OCI-LY7 (cell line): ENCODE measurements around the gene AKAP13. TPM values are rescaled to one million over a fixed set of nuclear protein-coding genes. Genes with fewer than 3 reads are reported as not detected.

Experiments
- BruUV-seq: library from RNA; stranded (reverse); fragments of 400-500 nt; replicated peaks from 2 replicates; lab custom pipeline; 2021; lab: Mats Ljungman, UMichigan
- CTCF ChIA-PET: fragments of 300-600 bp; sonication (Branson Sonifier 250); formaldehyde crosslinking; loops from one replicate; lab custom pipeline; 2022; ENCODE audit warnings: antibody characterized with exemption; ENCODE audit not compliant: unreplicated experiment; lab: Charles Lee
- POLR2A ChIA-PET: fragments of 300-600 bp; sonication (Branson Sonifier 250); formaldehyde crosslinking; loops from one replicate; lab custom pipeline; 2022; ENCODE audit warnings: antibody characterized with exemption; lab: Charles Lee
- DNase-seq: peaks from one replicate; pipeline ENCODE4 v3.0.0-alpha.2; 2015; ENCODE audit warnings: low spot score
- H2AFZ ChIP-seq: fragments of 200-600 bp; sonication (generic), shearing (Covaris generic); 2 replicates; pipeline ENCODE4 v1.6.1; 2014; ENCODE audit warnings: mild to moderate bottlenecking, antibody characterized with exemption, low read length, moderate library complexity
- H3K27ac ChIP-seq: fragments of 200-600 bp; sonication (generic); 2 replicates; pipeline ENCODE4 v1.5.1; 2014; ENCODE audit warnings: mixed run types, low read depth, mild to moderate bottlenecking, moderate library complexity, low read length, inconsistent platforms; ENCODE audit not compliant: poor library complexity, severe bottlenecking
- H3K36me3 ChIP-seq: fragments of 200-600 bp; sonication (generic); 2 replicates; pipeline ENCODE4 v1.6.1; 2014; ENCODE audit warnings: mild to moderate bottlenecking, antibody characterized with exemption, low read length, moderate library complexity, mixed read lengths; ENCODE audit not compliant: insufficient read depth
- H3K4me1 ChIP-seq: fragments of 200-600 bp; sonication (generic); 2 replicates; pipeline ENCODE4 v1.5.1; 2014; ENCODE audit warnings: mild to moderate bottlenecking, low read length; ENCODE audit not compliant: insufficient read depth, poor library complexity, severe bottlenecking
- H3K4me2 ChIP-seq: fragments of 200-600 bp; sonication (generic); 2 replicates; pipeline ENCODE4 v1.6.1; 2014; ENCODE audit warnings: mild to moderate bottlenecking, low read length
- H3K4me3 ChIP-seq: fragments of 200-600 bp; sonication (generic); 2 replicates; pipeline ENCODE4 v1.5.1; 2014; ENCODE audit warnings: mild to moderate bottlenecking, low read depth, low read length; ENCODE audit not compliant: poor library complexity, severe bottlenecking
- H3K79me2 ChIP-seq: fragments of 200-600 bp; sonication (generic); 2 replicates; pipeline ENCODE4 v1.6.1; 2016; ENCODE audit warnings: low read depth, mild to moderate bottlenecking, low read length, moderate library complexity, mixed read lengths; ENCODE audit not compliant: insufficient read depth
- H3K9me2 ChIP-seq: fragments of 200-600 bp; sonication (generic); 2 replicates; pipeline ENCODE4 v1.6.1; 2016; ENCODE audit warnings: mild to moderate bottlenecking, low read length, mixed read lengths; ENCODE audit not compliant: insufficient read depth
- H3K9me3 ChIP-seq: fragments of 200-600 bp; sonication (generic); 2 replicates; pipeline ENCODE4 v1.6.1; 2014; ENCODE audit warnings: mild to moderate bottlenecking, mixed run types, low read length, mixed read lengths
- H4K20me1 ChIP-seq: fragments of 200-600 bp; sonication (generic); 2 replicates; pipeline ENCODE4 v1.6.1; 2014; ENCODE audit warnings: mild to moderate bottlenecking, antibody characterized with exemption, low read length, moderate library complexity, mixed read lengths; ENCODE audit not compliant: insufficient read depth
- EZH2phosphoT487 ChIP-seq: fragments of 200-600 bp; sonication (generic); IDR thresholded peaks from 2 replicates; pipeline ENCODE4 v1.6.1; 2018; ENCODE audit warnings: low read depth, borderline replicate concordance, mild to moderate bottlenecking, mixed run types, antibody characterized with exemption, low read length, moderate library complexity, mixed read lengths
- intact Hi-C: fragments of 100-400 bp; cut with micrococcal nuclease; formaldehyde crosslinking; loops from one replicate; pipeline ENCODE4 v1.10.0; 2022; ENCODE audit not compliant: unreplicated experiment
- total RNA-seq, 2 experiments: library from RNA; depleted of rRNA in 1 of 2; stranded (reverse); fragments of >200 nt in 1 of 2; shearing (Covaris generic) in 1 of 2; gene quantifications; 2 replicates each; pipeline ENCODE4 v1.2.3, GENCODE V29; 2014 to 2022
- TF ChIP-seq, protein P1 (sequence below): fragments of 200-600 bp; sonication (generic); conservative IDR thresholded peaks from 2 replicates; pipeline ENCODE4 v1.5.1; 2014; ENCODE audit warnings: mild to moderate bottlenecking, antibody characterized with exemption, low read length, moderate library complexity, mixed read lengths

The AKAP13 gene
- total RNA-seq, 2 experiments from 2014 or later = 140 to 250 TPM

DNA sequence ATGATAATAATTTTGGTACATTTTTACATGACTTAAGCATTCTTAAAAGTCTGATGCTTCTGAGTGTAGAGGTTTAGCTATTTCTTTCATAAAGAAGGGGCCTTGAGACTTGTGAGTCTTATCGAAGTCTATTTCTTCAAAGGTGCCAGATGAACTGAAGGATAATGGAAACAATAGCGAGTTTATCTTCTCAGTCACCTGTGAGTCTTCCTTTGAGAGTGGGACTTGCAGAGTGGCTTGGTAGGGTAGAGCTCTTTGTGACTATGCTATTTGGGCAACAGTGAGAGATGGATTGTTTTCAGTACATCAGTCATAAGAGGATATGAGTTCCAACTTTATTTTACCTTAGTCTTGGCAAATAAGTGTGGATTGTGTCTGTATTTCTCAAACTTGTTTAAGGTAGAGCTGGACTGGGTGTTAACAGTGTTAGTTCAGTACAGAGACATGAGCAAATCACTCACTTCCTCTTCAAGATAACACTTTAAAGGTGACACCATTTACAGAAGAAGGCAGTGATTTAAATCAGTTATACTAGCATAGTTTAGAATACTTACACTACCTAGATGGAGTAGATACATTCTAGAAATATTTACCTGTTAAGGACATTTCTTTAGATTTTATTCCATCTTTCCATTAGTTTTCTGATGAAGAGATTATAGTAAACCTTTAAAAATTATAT lies 3.2 kb downstream of the AKAP13 start:
- H4K20me1 ChIP-seq = peaks cover 21% of the 10 kb centered on the region; the same call in 1 of the 2 replicates
- H3K4me1 ChIP-seq = peaks cover 62% of the 10 kb centered on the region
- H3K4me3 ChIP-seq = peak overlapping the region; percentile 86
- DNase-seq = peak; percentile 63
- H3K4me2 ChIP-seq = peak overlapping the region; percentile 78
- TSS peak; percentile 67 for BruUV-seq
- H3K79me2 ChIP-seq = peaks cover 76% of the 10 kb centered on the region
- H3K9me2 ChIP-seq = no peaks in the 10 kb centered on the region
- POLR2A ChIA-PET = interaction anchor here (0.5 to 14.6 kb wide), 12 partner anchors 10 to 106 kb away, joined by 3 to 335 read pairs (median 8); no protein-coding TSS in a partner anchor
- no peak overlapping the region for H2AFZ ChIP-seq
- CTCF ChIA-PET = interaction anchor here (1.1 to 1.2 kb wide), 3 partner anchors 17 to 93 kb away, joined by 3 to 4 read pairs (median 3); no protein-coding TSS in a partner anchor
- no peak for TF ChIP-seq EZH2phosphoT487
- TF ChIP-seq, protein P1, sequence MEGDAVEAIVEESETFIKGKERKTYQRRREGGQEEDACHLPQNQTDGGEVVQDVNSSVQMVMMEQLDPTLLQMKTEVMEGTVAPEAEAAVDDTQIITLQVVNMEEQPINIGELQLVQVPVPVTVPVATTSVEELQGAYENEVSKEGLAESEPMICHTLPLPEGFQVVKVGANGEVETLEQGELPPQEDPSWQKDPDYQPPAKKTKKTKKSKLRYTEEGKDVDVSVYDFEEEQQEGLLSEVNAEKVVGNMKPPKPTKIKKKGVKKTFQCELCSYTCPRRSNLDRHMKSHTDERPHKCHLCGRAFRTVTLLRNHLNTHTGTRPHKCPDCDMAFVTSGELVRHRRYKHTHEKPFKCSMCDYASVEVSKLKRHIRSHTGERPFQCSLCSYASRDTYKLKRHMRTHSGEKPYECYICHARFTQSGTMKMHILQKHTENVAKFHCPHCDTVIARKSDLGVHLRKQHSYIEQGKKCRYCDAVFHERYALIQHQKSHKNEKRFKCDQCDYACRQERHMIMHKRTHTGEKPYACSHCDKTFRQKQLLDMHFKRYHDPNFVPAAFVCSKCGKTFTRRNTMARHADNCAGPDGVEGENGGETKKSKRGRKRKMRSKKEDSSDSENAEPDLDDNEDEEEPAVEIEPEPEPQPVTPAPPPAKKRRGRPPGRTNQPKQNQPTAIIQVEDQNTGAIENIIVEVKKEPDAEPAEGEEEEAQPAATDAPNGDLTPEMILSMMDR = no peak
- H3K36me3 ChIP-seq = peaks cover 39% of the 10 kb centered on the region
- intact Hi-C loops = loop anchor here (1.0 to 10.0 kb wide), 4 partner anchors 60 to 321 kb away; no protein-coding TSS in a partner anchor
- H3K9me3 ChIP-seq = no peaks in the 10 kb centered on the region
- H3K27ac ChIP-seq = peak overlapping the region; percentile 88

GRCh38 chr15:85386261-85386660 lies 5.9 kb downstream of the AKAP13 start:
- no TSS peak for BruUV-seq
- Histone ChIP-seq H3K4me2 (peak overlapping the region; percentile 78; the same call in 1 of the 2 replicates), H3K9me3 (no peaks in the 10 kb centered on the region), H3K9me2 (no peaks in the 10 kb centered on the region), H3K27ac (peak overlapping the region; percentile 88), H3K4me3 (no peak overlapping the region), H3K79me2 (peaks cover 99% of the 10 kb centered on the region), H3K36me3 (peaks cover 62% of the 10 kb centered on the region), H4K20me1 (peaks cover 34% of the 10 kb centered on the region; the same call in 1 of the 2 replicates), H2AFZ (no peak overlapping the region), H3K4me1 (peaks cover 79% of the 10 kb centered on the region)
- DNase-seq = no peak
- ChIA-PET POLR2A (interaction anchor here (0.7 to 14.6 kb wide), 8 partner anchors 11 to 89 kb away, joined by 3 to 335 read pairs (median 4); no protein-coding TSS in a partner anchor), CTCF (no interaction called here)
- intact Hi-C loops = loop anchor here (10.0 kb wide), 1 partner anchor 319 kb away; no protein-coding TSS in a partner anchor
- TF ChIP-seq EZH2phosphoT487 = no peak
- TF ChIP-seq, protein P1 = no peak
